GM12878 (cell line): ENCODE measurements around the gene TPBGL. TPM values are rescaled to one million over a fixed set of nuclear protein-coding genes. Genes with fewer than 3 reads are reported as not detected.

Experiments used
- BCL3 ChIP-seq: IDR thresholded peaks from 2 replicates; pipeline ENCODE4 v1.6.1; 2011; ENCODE audit warnings: borderline replicate concordance, low read depth, mild to moderate bottlenecking, moderate library complexity, low read length; ENCODE audit not compliant: insufficient read depth, poor library complexity, severe bottlenecking
- E4F1 ChIP-seq: fragments of 450-650 bp; IDR thresholded peaks from 2 replicates; pipeline ENCODE4 v1.6.1; 2018; ENCODE audit warnings: borderline replicate concordance, mild to moderate bottlenecking; ENCODE audit not compliant: partially characterized antibody
- NBN ChIP-seq: fragments of 450-650 bp; IDR thresholded peaks from 2 replicates; pipeline ENCODE4 v1.6.1; 2016
- PAX8 ChIP-seq: fragments of 450-650 bp; IDR thresholded peaks from 2 replicates; pipeline ENCODE4 v1.6.1; 2017; ENCODE audit warnings: mild to moderate bottlenecking, moderate library complexity
- PKNOX1 ChIP-seq: fragments of 450-650 bp; IDR thresholded peaks from 2 replicates; pipeline ENCODE4 v1.6.1; 2016; ENCODE audit warnings: mild to moderate bottlenecking
- PML ChIP-seq: IDR thresholded peaks from 2 replicates; pipeline ENCODE4 v1.6.1; 2012; ENCODE audit warnings: low read length, inconsistent platforms
- RUNX3 ChIP-seq: IDR thresholded peaks from 2 replicates; pipeline ENCODE4 v1.6.1; 2012; ENCODE audit warnings: low read length, inconsistent platforms
- STAT3 ChIP-seq: IDR thresholded peaks from 2 replicates; pipeline ENCODE4 v1.6.1; 2011; ENCODE audit warnings: low read depth, low read length, improper control_type of control experiment
- TBL1XR1 ChIP-seq: IDR thresholded peaks from 2 replicates; pipeline ENCODE4 v1.6.1; 2012; ENCODE audit warnings: low read depth, low read length, improper control_type of control experiment
- TCF12 ChIP-seq: IDR thresholded peaks from 2 replicates; pipeline ENCODE4 v1.6.1; 2011; ENCODE audit warnings: low read depth, mild to moderate bottlenecking, low read length
- TCF3 ChIP-seq: IDR thresholded peaks from 2 replicates; pipeline ENCODE4 v1.6.1; 2012; ENCODE audit warnings: low read depth, mild to moderate bottlenecking, low read length, borderline replicate concordance; ENCODE audit not compliant: insufficient read depth
- polyA plus RNA-seq, 11 experiments: library from polyadenylated mRNA; depleted of rRNA in 4 of 11; unstranded in 6 of 11; stranded (reverse) in 5 of 11; fragments of >200 nt; fragmentation: Nextera tagmentation in 4 of 11; fragmentation: Illumina TruSeq in 1 of 11; extraction: Ambion mirVana in 4 of 11; extraction: Trizol in 1 of 11; gene quantifications; 1 replicate in 1 of 11; 2 replicates in 10 of 11; pipeline versions ENCODE4 v1.2.1 to v1.2.3, GENCODE V29; 2011 to 2016; ENCODE audit warnings: inconsistent platforms in 2 of 11, missing spikeins in 2 of 11, low read depth in 1 of 11
- total RNA-seq, 4 experiments: library from RNA; depleted of rRNA in 3 of 4; stranded (reverse); fragments of >200 nt in 3 of 4; fragmentation: Illumina TruSeq in 1 of 4; extraction: Trizol in 1 of 4; gene quantifications; 2 replicates each; pipeline versions ENCODE4 v1.2.1 to v1.2.3, GENCODE V29; 2013 to 2021
- TF ChIP-seq, protein P1 (sequence below): fragments of 450-650 bp; IDR thresholded peaks from 2 replicates; pipeline ENCODE4 v1.6.1; 2017; ENCODE audit warnings: mild to moderate bottlenecking
- TF ChIP-seq, protein P2 (sequence below): fragments of 450-650 bp; formaldehyde crosslinking; IDR thresholded peaks from 2 replicates; pipeline ENCODE4 v1.4.0; 2020; ENCODE audit warnings: mild to moderate bottlenecking, moderate library complexity
- TF ChIP-seq, protein P3 (sequence below): IDR thresholded peaks from 2 replicates; pipeline ENCODE4 v1.6.1; 2012; ENCODE audit warnings: low read length, inconsistent platforms

TPBGL gene
- total and polyA plus RNA-seq, 10 of the 15 experiments (the other 5 are each of a cell fraction or from before 2014, with no cell fraction given) = not detected

DNA sequence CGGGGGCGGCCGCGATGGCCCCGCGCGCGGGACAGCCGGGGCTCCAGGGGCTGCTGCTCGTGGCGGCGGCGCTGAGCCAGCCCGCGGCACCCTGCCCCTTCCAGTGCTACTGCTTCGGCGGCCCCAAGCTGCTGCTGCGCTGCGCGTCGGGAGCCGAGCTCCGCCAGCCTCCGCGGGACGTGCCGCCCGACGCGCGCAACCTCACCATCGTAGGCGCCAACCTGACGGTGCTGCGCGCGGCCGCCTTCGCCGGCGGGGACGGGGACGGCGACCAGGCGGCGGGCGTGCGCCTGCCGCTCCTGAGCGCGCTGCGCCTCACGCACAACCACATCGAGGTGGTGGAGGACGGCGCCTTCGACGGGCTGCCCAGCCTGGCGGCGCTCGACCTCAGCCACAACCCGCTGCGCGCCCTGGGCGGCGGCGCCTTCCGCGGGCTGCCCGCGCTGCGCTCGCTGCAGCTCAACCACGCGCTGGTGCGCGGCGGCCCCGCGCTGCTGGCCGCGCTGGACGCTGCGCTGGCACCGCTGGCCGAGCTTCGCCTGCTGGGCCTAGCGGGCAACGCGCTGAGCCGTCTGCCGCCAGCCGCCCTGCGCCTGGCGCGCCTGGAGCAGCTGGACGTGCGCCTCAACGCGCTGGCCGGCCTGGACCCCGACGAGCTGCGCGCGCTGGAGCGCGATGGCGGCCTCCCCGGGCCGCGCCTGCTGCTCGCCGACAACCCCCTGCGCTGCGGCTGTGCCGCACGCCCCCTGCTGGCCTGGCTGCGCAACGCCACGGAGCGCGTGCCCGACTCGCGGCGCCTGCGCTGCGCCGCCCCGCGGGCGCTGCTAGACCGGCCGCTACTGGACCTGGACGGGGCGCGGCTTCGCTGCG is 697 bp downstream of the TPBGL start (continued):
- 0 out of 2 replicates have a peak, but pooled peaks have one; percentile 26 for TF ChIP-seq TCF3
- TF ChIP-seq PKNOX1 = no peak
- TF ChIP-seq, protein P1, sequence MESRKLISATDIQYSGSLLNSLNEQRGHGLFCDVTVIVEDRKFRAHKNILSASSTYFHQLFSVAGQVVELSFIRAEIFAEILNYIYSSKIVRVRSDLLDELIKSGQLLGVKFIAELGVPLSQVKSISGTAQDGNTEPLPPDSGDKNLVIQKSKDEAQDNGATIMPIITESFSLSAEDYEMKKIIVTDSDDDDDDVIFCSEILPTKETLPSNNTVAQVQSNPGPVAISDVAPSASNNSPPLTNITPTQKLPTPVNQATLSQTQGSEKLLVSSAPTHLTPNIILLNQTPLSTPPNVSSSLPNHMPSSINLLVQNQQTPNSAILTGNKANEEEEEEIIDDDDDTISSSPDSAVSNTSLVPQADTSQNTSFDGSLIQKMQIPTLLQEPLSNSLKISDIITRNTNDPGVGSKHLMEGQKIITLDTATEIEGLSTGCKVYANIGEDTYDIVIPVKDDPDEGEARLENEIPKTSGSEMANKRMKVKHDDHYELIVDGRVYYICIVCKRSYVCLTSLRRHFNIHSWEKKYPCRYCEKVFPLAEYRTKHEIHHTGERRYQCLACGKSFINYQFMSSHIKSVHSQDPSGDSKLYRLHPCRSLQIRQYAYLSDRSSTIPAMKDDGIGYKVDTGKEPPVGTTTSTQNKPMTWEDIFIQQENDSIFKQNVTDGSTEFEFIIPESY = no peak
- TF ChIP-seq, protein P2, sequence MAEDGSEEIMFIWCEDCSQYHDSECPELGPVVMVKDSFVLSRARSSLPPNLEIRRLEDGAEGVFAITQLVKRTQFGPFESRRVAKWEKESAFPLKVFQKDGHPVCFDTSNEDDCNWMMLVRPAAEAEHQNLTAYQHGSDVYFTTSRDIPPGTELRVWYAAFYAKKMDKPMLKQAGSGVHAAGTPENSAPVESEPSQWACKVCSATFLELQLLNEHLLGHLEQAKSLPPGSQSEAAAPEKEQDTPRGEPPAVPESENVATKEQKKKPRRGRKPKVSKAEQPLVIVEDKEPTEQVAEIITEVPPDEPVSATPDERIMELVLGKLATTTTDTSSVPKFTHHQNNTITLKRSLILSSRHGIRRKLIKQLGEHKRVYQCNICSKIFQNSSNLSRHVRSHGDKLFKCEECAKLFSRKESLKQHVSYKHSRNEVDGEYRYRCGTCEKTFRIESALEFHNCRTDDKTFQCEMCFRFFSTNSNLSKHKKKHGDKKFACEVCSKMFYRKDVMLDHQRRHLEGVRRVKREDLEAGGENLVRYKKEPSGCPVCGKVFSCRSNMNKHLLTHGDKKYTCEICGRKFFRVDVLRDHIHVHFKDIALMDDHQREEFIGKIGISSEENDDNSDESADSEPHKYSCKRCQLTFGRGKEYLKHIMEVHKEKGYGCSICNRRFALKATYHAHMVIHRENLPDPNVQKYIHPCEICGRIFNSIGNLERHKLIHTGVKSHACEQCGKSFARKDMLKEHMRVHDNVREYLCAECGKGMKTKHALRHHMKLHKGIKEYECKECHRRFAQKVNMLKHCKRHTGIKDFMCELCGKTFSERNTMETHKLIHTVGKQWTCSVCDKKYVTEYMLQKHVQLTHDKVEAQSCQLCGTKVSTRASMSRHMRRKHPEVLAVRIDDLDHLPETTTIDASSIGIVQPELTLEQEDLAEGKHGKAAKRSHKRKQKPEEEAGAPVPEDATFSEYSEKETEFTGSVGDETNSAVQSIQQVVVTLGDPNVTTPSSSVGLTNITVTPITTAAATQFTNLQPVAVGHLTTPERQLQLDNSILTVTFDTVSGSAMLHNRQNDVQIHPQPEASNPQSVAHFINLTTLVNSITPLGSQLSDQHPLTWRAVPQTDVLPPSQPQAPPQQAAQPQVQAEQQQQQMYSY (CRISPR knock-in tag) = no peak
- no peak for TF ChIP-seq TCF12
- TF ChIP-seq PML = no peak
- TF ChIP-seq STAT3 = no peak
- TF ChIP-seq TBL1XR1 = no peak
- TF ChIP-seq BCL3 = no peak
- TF ChIP-seq E4F1 = no peak
- TF ChIP-seq NBN = no peak
- TF ChIP-seq, protein P3, sequence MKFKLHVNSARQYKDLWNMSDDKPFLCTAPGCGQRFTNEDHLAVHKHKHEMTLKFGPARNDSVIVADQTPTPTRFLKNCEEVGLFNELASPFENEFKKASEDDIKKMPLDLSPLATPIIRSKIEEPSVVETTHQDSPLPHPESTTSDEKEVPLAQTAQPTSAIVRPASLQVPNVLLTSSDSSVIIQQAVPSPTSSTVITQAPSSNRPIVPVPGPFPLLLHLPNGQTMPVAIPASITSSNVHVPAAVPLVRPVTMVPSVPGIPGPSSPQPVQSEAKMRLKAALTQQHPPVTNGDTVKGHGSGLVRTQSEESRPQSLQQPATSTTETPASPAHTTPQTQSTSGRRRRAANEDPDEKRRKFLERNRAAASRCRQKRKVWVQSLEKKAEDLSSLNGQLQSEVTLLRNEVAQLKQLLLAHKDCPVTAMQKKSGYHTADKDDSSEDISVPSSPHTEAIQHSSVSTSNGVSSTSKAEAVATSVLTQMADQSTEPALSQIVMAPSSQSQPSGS = no peak
- TF ChIP-seq PAX8 = no peak
- no peak; the same call in 1 of the 2 replicates for TF ChIP-seq RUNX3
